Measurements from ENCODE around the gene PDF. TPM values are rescaled to one million over a fixed set of nuclear protein-coding genes. Genes with fewer than 3 reads are reported as not detected.
A peak's percentile ranks its signal among the peaks of the same experiment; 100 is the strongest.

PDF gene, protein sequence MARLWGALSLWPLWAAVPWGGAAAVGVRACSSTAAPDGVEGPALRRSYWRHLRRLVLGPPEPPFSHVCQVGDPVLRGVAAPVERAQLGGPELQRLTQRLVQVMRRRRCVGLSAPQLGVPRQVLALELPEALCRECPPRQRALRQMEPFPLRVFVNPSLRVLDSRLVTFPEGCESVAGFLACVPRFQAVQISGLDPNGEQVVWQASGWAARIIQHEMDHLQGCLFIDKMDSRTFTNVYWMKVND
- total RNA-seq = 13.0 and 14.4 TPM in 2 replicates
- long read RNA-seq = 0 reads

- Mint-ChIP-seq H3K36me3 (ENCODE audit: insufficient read depth) (peaks cover 22% of the 10 kb centered on the region), H3K27ac (peak within 1 kb of the TSS; percentile 89), H3K27me3 (no peaks in the 10 kb centered on the region), H3K9me3 (ENCODE audit: low read depth) (no peaks in the 10 kb centered on the region), H3K4me1 (ENCODE audit: low read depth) (peaks cover 12% of the 10 kb centered on the region), H3K4me3 (ENCODE audit: low read depth) (peak within 1 kb of the TSS; percentile 77)
- peak; percentile 80 for DNase-seq (ENCODE audit: low spot score, unreplicated experiment)
- TF ChIP-seq CTCF (IDR thresholded peaks at IDR 0.05; ENCODE audit: unreplicated experiment) = no peak
Measured at GRCh38 chr16:69330286-69331109, at the start of gene PDF. Gene PDF (minus strand): TSS chr16:69330588. CDS start chr16:69330570, 18 bp downstream.

GRCh38 chr16:69378760-69379159, 48.4 kb upstream of the PDF start:
- Mint-ChIP-seq H3K27ac (no peak overlapping the region), H3K9me3 (ENCODE audit: low read depth) (no peaks in the 10 kb centered on the region), H3K4me1 (ENCODE audit: low read depth) (peaks cover under 1% of the 10 kb centered on the region), H3K36me3 (ENCODE audit: insufficient read depth) (peaks cover 18% of the 10 kb centered on the region), H3K4me3 (ENCODE audit: low read depth) (no peak overlapping the region), H3K27me3 (no peaks in the 10 kb centered on the region)
- no peak for TF ChIP-seq CTCF (IDR thresholded peaks at IDR 0.05; ENCODE audit: unreplicated experiment)
- DNase-seq (ENCODE audit: low spot score, unreplicated experiment) = no peak

GRCh38 chr16:69378036-69378435, 47.6 kb upstream of the PDF start:
- Mint-ChIP-seq H3K4me1 (ENCODE audit: low read depth) (peaks cover 3% of the 10 kb centered on the region), H3K27ac (no peak overlapping the region), H3K36me3 (ENCODE audit: insufficient read depth) (peaks cover 16% of the 10 kb centered on the region), H3K9me3 (ENCODE audit: low read depth) (no peaks in the 10 kb centered on the region), H3K27me3 (no peaks in the 10 kb centered on the region), H3K4me3 (ENCODE audit: low read depth) (no peak overlapping the region)
- TF ChIP-seq CTCF (IDR thresholded peaks at IDR 0.05; ENCODE audit: unreplicated experiment) = no peak
- DNase-seq (ENCODE audit: low spot score, unreplicated experiment) = no peak

DNA sequence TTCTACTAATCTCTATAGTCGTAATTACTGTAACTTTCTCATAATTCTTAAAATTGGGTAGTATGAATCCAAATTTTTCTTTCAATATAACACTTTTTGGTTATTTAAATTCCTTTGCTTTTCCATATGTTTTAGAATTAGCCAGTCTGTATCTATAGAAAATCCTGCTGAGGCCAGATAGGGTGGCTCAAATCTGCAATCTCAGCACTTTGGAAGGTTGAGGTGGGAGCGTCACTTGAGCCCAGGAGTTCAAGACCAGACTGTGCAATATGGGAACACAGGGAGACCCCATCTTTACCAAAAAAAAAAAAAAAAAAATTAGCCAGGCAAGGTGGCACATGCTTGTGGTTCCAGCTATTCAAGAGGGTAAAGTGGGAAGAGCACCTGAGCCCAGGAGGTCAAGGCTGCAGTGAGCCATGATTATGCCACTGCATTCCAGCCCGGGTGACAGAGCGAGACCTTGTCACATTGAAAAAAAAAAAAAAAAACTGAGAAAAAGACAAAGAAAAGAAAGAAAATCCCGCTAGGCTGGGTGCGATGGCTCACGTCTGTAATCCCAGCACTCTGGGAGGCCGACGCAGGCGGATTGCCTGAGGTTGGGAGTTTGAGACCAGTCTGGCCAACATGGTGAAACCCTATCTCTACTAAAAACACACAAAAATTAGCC, 46.1 kb upstream of the PDF start:
- H3K27ac Mint-ChIP-seq = no peak overlapping the region
- H3K4me1 Mint-ChIP-seq (ENCODE audit: low read depth) = peaks cover 4% of the 10 kb centered on the region
- DNase-seq (ENCODE audit: low spot score, unreplicated experiment) = no peak
- H3K27me3 Mint-ChIP-seq = no peaks in the 10 kb centered on the region
- no peak overlapping the region for H3K4me3 Mint-ChIP-seq (ENCODE audit: low read depth)
- TF ChIP-seq CTCF (IDR thresholded peaks at IDR 0.05; ENCODE audit: unreplicated experiment) = no peak
- no peaks in the 10 kb centered on the region for H3K9me3 Mint-ChIP-seq (ENCODE audit: low read depth)
- H3K36me3 Mint-ChIP-seq (ENCODE audit: insufficient read depth) = peaks cover 14% of the 10 kb centered on the region

- H3K27me3 Mint-ChIP-seq = no peaks in the 10 kb centered on the region
- no peak overlapping the region for H3K4me3 Mint-ChIP-seq (ENCODE audit: low read depth)
- TF ChIP-seq CTCF (IDR thresholded peaks at IDR 0.05; ENCODE audit: unreplicated experiment) = no peak
- H3K4me1 Mint-ChIP-seq (ENCODE audit: low read depth) = peaks cover 4% of the 10 kb centered on the region
- H3K36me3 Mint-ChIP-seq (ENCODE audit: insufficient read depth) = peaks cover 25% of the 10 kb centered on the region
- no peaks in the 10 kb centered on the region for H3K9me3 Mint-ChIP-seq (ENCODE audit: low read depth)
- no peak overlapping the region for H3K27ac Mint-ChIP-seq
- no peak for DNase-seq (ENCODE audit: low spot score, unreplicated experiment)
Measured at GRCh38 chr16:69373019-69373418, 42.6 kb upstream of the PDF start.
